OCI-LY1 (cell line): ENCODE measurements around the gene TMEM235.

Experiments used
- H2AFZ ChIP-seq: fragments of 200-600 bp; sonication (generic), shearing (Covaris generic); 2 replicates; pipeline ENCODE4 v1.6.0; 2014; ENCODE audit warnings: antibody characterized with exemption, mild to moderate bottlenecking, low read length
- H3F3A ChIP-seq: fragments of 200-600 bp; sonication (generic), shearing (Covaris generic); 2 replicates; pipeline ENCODE4 v1.6.0; 2014; ENCODE audit warnings: mild to moderate bottlenecking, antibody characterized with exemption, low read length, moderate library complexity; ENCODE audit not compliant: insufficient read depth
- H3K27ac ChIP-seq: fragments of 200-600 bp; sonication (generic); 2 replicates; pipeline ENCODE4 v1.5.1; 2014; ENCODE audit warnings: low read length, mixed run types, mild to moderate bottlenecking, low read depth; ENCODE audit not compliant: poor library complexity, severe bottlenecking
- H3K27me3 ChIP-seq: fragments of 200-600 bp; sonication (generic); 2 replicates; pipeline ENCODE4 v1.6.0; 2014; ENCODE audit warnings: antibody characterized with exemption, mild to moderate bottlenecking, low read length, moderate library complexity; ENCODE audit not compliant: insufficient read depth
- H3K36me3 ChIP-seq: fragments of 200-600 bp; sonication (generic); 2 replicates; pipeline ENCODE4 v1.6.1; 2014; ENCODE audit warnings: mild to moderate bottlenecking, antibody characterized with exemption, low read length, moderate library complexity, mixed read lengths; ENCODE audit not compliant: insufficient read depth
- H3K4me1 ChIP-seq: fragments of 200-600 bp; sonication (generic); 2 replicates; pipeline ENCODE4 v1.5.1; 2014; ENCODE audit warnings: mild to moderate bottlenecking, low read length, moderate library complexity; ENCODE audit not compliant: insufficient read depth, severe bottlenecking
- H3K4me2 ChIP-seq: fragments of 200-600 bp; sonication (generic), shearing (Covaris generic); 2 replicates; pipeline ENCODE4 v1.6.1; 2014; ENCODE audit warnings: low read length
- H3K4me3 ChIP-seq: fragments of 200-600 bp; sonication (generic); 2 replicates; pipeline ENCODE4 v1.5.1; 2014; ENCODE audit warnings: low read length, low read depth, mild to moderate bottlenecking, mixed read lengths; ENCODE audit not compliant: poor library complexity, severe bottlenecking
- H3K79me2 ChIP-seq: fragments of 200-600 bp; shearing (Covaris generic); 2 replicates; pipeline ENCODE4 v1.6.1; 2016; ENCODE audit warnings: mixed run types, low read length, mixed read lengths; ENCODE audit not compliant: insufficient read depth
- H3K9ac ChIP-seq: fragments of 200-600 bp; sonication (generic), shearing (Covaris generic); 2 replicates; pipeline ENCODE4 v1.6.1; 2014; ENCODE audit warnings: mild to moderate bottlenecking, low read length, mixed read lengths
- H3K9me2 ChIP-seq: fragments of 200-600 bp; sonication (generic), shearing (Covaris generic); 2 replicates; pipeline ENCODE4 v1.6.1; 2014; ENCODE audit warnings: low read depth, mild to moderate bottlenecking, low read length, mixed read lengths
- H3K9me3 ChIP-seq: fragments of 200-600 bp; shearing (Covaris generic); 2 replicates; pipeline ENCODE4 v1.6.1; 2014; ENCODE audit warnings: low read length, mixed read lengths
- H4K20me1 ChIP-seq: fragments of 200-600 bp; sonication (generic), shearing (Covaris generic); 2 replicates; pipeline ENCODE4 v1.6.0; 2016; ENCODE audit warnings: mild to moderate bottlenecking, low read length; ENCODE audit not compliant: insufficient read depth
- EZH2 ChIP-seq: fragments of 200-600 bp; sonication (generic), shearing (Covaris generic); IDR thresholded peaks from 2 replicates; pipeline ENCODE4 v1.8.0; 2017; ENCODE audit warnings: borderline replicate concordance, mixed run types, mild to moderate bottlenecking, antibody characterized with exemption, low read length, moderate library complexity, mixed read lengths
- TF ChIP-seq, protein P1 (sequence below): fragments of 200-600 bp; sonication (generic), shearing (Covaris generic); IDR thresholded peaks from 2 replicates; pipeline ENCODE4 v1.5.1; 2017; ENCODE audit warnings: mild to moderate bottlenecking, antibody characterized with exemption, low read length, moderate library complexity, mixed read lengths

The TMEM235 gene

DNA sequence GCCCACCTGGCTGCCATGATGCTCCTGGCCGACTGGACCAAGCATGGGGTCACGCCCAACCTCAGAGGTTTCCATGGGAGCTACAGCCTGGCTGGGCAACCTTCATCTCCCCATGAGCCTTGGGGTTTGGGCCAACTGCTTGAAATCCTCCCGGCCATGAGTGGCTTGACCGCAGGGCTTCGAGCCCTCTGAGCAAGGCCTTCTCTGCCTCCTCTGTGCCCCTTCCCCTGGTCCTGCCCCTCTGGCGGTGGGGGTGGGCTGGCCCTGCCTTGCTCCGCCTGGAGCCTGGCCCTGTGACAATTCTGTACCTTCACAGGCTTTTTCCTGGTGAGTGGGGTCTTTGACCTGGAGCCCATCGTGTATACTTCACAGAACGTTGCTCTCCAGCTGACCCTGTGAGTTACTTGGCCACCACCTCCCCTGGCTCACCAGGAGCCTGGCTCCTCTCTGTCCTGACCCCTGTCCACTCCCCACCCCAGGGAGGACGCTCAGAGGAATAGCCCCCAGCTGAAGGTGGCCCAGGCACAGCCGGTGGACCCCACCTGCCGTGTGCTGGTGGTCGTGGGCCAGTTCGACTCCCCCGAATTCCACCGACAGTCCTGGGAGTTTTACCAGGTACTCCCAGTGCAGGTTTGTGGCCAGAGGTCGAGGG is 26.2 kb upstream of the TMEM235 start:
- no peak overlapping the region for H2AFZ ChIP-seq
- TF ChIP-seq, protein P1, sequence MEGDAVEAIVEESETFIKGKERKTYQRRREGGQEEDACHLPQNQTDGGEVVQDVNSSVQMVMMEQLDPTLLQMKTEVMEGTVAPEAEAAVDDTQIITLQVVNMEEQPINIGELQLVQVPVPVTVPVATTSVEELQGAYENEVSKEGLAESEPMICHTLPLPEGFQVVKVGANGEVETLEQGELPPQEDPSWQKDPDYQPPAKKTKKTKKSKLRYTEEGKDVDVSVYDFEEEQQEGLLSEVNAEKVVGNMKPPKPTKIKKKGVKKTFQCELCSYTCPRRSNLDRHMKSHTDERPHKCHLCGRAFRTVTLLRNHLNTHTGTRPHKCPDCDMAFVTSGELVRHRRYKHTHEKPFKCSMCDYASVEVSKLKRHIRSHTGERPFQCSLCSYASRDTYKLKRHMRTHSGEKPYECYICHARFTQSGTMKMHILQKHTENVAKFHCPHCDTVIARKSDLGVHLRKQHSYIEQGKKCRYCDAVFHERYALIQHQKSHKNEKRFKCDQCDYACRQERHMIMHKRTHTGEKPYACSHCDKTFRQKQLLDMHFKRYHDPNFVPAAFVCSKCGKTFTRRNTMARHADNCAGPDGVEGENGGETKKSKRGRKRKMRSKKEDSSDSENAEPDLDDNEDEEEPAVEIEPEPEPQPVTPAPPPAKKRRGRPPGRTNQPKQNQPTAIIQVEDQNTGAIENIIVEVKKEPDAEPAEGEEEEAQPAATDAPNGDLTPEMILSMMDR: no peak
- TF ChIP-seq EZH2: no peak
- no peaks in the 10 kb centered on the region for H3K9me3 ChIP-seq
- no peak overlapping the region for H3K9ac ChIP-seq
- H3K4me1 ChIP-seq: no peaks in the 10 kb centered on the region
- H3F3A ChIP-seq: no peaks in the 10 kb centered on the region
- no peaks in the 10 kb centered on the region for H3K9me2 ChIP-seq
- no peak overlapping the region for H3K4me3 ChIP-seq
- H3K36me3 ChIP-seq: peaks cover 65% of the 10 kb centered on the region
- no peaks in the 10 kb centered on the region for H3K27me3 ChIP-seq
- H4K20me1 ChIP-seq: no peaks in the 10 kb centered on the region
- no peak overlapping the region for H3K27ac ChIP-seq
- H3K4me2 ChIP-seq: no peak overlapping the region
- H3K79me2 ChIP-seq: no peaks in the 10 kb centered on the region

DNA sequence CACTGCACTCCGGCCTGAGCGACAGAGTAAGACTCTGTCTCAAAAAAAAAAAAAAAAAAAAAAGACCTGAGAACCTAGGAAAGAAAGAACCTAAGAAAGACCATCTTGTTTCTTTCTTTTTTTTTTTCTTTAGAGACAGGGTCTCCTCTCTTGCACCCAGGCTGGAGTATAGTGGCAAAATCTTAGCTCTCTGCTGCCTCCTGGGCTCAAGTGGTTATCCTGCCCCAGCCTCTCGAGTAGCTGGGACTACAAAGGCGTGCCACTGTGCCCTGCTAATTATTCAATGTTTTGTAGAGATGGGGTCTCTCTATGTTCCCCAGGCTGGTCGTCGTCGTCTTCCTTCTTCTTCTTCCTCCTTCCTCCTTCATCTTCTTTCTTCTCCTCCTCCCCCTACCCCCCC is 25.1 kb upstream of the TMEM235 start:
- Histone ChIP-seq H4K20me1 (no peaks in the 10 kb centered on the region), H3K4me2 (no peak overlapping the region), H3K27ac (no peak overlapping the region), H3K9ac (no peak overlapping the region), H3K36me3 (peaks cover 56% of the 10 kb centered on the region), H3K27me3 (no peaks in the 10 kb centered on the region), H3F3A (no peaks in the 10 kb centered on the region), H3K79me2 (no peaks in the 10 kb centered on the region), H2AFZ (no peak overlapping the region), H3K9me3 (no peaks in the 10 kb centered on the region), H3K4me3 (no peak overlapping the region), H3K9me2 (no peaks in the 10 kb centered on the region), H3K4me1 (no peaks in the 10 kb centered on the region)
- TF ChIP-seq, protein P1: 0 out of 2 replicates have a peak, but pooled peaks have one; percentile 14
- TF ChIP-seq EZH2: no peak

DNA sequence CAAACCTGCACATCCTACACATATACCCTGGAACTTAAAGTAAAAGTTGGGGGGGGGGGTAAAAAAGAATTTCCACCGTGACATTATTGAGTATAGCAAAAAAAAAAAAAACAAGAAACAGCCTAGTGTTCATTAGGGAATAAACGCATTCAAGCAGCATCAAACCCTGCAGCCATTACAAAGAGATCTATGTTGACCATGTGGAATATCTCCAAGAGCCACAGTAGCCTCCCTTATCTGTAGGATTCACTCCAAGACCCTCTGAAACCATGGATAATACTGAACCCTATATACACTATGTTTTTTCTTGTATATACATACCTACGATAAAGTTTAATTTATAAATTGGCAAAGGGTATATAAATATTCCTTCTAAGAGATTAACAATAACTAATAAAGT is 22.9 kb upstream of the TMEM235 start:
- Histone ChIP-seq H3K36me3 (peaks cover 40% of the 10 kb centered on the region), H3K9me2 (no peaks in the 10 kb centered on the region), H3F3A (no peaks in the 10 kb centered on the region), H3K79me2 (no peaks in the 10 kb centered on the region), H4K20me1 (no peaks in the 10 kb centered on the region), H3K4me3 (no peak overlapping the region), H3K27ac (no peak overlapping the region), H3K9me3 (no peaks in the 10 kb centered on the region), H3K4me2 (no peak overlapping the region), H3K4me1 (no peaks in the 10 kb centered on the region), H3K27me3 (no peaks in the 10 kb centered on the region), H3K9ac (no peak overlapping the region), H2AFZ (no peak overlapping the region)
- no peak for TF ChIP-seq EZH2
- TF ChIP-seq, protein P1: no peak
